CD4-positive, alpha-beta T cell treated with Interferon gamma for 1 hour (primary cell): ENCODE data around the gene ENTHD1.
"Not testable (repeated sequence)": the region's sequence is repeated elsewhere in the genome, so short reads cannot be mapped to it uniquely, and the experiment has no call there.

Source experiments
- DNase-seq: peaks from one replicate; pipeline ENCODE4 v3.0.0-alpha.2; 2020

The ENTHD1 gene

DNA sequence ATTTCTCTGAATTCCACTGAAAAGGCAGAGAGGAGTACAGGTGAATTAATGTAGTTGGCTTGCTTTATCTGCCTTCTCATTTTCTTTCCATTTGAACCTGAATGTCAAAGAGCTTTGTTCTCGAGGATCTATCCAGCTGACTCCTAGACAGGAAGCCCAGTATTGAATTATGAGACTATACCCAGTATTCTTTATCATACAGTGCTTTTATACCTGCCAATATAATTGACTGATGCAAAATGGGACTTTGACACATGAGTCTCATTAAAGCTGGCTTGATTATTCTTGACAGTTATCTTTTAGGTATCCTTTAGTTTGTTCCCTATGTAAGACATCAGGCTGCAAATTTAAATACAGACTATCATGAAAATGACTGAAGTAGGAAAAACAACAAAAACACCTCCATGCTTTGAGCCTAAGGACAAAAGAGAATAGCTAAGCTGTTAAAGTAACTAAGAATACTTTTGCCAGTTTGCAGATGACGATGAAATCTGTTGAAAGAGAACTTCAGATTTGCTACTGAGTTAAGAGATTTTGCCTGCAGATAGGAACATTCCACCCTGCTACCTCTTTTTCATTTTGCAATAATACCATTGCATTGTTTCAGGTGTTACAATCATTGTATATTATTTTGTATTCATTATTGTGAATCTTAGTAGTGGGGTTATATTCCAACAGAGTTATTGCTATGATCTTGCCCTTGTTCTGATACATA, 117.1 kb downstream of the ENTHD1 start:
- DNase-seq = no peak

DNA sequence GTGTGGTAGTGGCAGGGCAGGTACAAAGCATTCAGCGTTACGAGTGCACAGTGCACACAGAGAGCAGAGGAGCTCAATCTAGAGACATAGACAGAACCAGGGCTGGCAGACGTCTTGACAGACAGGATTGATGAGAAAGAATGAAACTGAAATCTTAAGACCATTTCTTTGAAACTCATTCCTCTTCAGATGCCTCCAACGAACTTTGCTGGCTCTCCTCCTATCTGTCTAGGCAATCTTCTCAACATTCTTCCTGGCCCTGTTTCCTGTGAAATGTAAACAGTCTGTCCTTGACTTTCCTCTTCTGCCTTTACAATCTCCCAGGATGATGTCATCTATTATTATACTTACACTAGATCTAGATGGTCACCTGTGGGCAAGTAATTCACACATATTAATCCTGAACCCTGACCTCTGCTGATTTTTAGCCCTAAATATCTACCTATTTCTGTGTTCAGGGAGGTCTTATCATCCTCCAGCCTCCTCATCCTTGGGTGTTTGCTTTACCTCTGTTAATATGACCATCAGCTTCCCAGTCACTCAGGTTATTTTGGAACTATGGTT, 119.5 kb downstream of the ENTHD1 start:
- no peak for DNase-seq

DNA sequence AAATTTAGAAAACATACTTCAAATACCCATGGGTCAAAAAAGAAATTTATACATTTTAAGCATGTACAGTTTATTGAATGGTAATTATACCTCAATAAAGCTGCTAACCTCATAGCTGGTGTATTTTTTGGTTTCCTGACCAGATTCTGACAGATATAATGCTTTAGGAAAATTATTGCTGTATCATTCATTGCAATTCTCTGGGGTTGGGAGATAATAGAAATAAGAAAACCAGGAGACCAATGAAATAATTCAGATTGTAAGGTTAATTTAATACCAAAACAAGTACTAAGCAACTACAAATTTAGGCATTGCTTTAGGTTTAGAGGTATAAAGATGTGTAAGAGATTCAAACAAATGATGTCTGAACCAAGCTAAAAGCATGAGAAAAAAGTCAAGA, 120.1 kb downstream of the ENTHD1 start:
- DNase-seq = no peak

DNA sequence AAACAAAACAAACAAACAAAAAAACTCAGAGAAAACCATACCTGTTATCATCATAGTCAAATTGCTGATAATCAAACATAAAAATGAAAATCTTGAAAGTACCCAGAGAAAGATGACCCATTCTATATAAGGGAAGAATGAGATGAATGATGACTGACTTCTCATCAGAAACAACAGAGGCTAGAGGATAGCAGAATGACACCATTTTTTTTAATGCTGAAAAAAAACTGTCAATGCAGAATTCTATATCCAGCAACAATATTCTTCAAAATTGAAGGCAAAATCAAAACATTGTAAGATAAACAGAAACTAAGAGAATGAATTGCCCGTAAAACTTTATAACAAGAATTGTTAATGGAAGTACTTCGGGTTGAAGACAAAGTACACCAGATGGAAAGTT, 122.1 kb downstream of the ENTHD1 start:
- DNase-seq = no peak

DNA sequence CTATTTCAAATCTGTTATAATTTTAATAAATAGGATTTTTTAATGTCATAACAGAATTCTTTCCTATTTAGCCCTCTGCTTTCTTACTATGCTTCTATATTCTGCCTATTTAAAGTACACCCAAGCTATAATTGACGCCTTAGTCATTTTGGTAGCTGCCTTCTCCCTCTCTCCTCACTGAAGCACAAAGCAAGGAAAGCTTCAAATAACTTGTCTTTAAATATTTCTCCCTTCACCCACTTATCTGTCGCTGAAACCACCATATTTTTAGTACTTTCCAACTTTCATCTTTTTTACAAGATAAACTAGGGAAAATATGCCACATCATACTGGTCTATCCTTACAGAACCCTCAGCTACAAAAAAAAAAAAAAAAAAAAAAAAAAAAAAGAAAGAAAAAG, 127.9 kb downstream of the ENTHD1 start:
- no peak for DNase-seq

DNA sequence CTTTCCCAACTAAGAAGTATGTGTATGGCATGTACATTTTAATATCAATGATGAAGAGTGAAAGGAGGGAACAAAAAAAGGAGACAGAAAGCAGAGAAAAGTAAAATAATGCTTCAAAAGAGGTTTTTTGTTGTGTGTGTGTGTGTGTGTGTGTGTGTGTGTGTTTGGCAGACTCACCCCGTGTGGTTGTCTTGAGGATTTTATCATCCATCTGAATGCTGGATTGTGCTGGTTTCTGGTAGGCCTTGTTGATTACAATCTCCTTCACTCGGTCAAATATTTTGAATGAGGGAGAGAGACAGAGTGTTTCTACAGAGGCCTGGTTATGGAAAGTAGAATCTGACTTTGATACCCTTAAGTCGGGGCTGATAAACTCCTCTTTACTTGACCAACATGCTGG, 128.5 kb downstream of the ENTHD1 start:
- no peak for DNase-seq

DNA sequence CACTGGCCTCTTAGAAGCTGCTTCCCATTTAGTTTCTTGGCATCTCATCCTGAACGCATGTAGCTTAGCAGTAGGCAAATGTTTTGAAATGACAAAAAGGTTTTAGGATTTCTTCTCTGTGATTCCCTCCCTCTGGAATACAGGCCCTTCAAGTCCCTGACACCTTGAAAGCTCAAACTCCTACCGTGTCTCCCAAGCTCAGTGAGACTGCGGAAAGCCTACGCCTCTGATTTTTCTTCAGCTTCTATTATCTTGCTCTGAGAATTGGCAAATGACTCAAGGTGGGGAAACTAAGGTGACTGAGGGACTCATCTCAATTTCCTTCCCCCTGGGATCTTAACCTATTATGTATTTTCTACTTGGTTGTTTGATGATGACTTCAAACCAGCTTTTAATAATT, 130.3 kb downstream of the ENTHD1 start:
- no peak for DNase-seq

DNA sequence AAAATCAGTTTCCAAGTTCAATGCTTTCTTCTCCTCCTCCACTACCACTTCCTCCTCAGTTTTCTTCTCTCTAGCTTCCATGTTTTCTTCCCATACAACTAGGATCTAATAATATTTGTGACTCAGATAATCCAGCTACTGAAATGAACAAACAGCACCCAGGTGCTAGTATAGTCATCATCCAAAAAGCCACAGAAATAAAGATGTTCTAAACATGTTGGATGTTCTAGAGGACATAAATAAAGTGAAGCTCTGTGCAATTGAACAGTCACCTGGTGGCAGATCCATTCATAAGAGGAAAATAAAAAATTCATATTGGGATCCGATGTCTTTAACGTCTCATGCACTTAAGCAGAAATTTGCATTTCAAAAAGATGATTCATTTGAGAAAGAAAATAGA, 142.8 kb downstream of the ENTHD1 start:
- no peak for DNase-seq

DNA sequence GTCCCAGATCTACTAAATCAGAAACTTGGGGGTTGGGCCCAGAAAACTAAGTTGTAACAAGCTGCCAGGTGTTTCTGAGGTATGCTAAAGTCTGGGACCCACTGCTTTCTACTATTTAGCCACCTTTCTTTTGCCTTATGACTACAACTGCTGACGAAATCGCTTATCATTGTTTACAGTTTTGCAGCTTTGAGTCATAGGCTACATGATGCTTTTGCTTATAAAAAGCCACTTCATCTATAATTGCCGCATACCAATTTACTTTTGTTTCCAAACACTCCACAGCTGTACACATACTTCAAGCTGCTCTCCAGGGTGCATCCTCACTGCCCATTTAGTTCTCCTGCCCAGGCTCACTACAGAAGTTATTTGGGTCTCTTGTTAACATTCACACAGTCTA, 144.7 kb downstream of the ENTHD1 start:
- DNase-seq = no peak

DNA sequence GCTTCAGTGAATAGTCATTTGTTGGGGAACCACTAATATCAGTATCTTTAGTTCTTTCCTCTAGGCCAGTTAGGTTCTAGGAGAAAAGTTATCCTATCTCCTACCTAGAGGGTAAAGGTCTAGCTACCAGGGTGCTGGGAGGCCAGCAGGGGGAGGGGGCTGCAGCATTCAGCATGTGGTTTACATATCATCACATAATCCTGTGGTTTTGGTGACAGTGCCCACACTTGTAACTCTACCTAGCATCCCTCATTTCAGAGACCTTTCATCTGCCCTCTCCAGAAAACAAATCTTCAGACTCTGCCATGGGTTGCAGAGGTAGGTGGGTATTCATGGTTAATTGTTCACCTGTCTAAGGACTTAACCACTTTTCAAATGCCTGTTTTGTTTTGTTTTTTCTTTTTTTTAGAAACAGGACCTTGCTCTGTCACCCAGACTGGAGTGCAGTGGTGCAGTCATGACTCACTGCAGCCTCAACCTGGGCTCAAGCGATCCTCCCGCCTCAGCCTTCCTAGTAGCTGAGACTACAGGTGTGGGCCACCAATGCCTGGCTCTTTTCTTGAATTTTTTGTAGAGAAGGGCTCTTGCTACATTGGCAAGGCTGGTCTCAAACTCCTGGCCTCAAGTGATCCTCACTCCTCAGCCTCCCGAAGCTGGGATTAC, 146.8 kb downstream of the ENTHD1 start:
- DNase-seq = no peak

DNA sequence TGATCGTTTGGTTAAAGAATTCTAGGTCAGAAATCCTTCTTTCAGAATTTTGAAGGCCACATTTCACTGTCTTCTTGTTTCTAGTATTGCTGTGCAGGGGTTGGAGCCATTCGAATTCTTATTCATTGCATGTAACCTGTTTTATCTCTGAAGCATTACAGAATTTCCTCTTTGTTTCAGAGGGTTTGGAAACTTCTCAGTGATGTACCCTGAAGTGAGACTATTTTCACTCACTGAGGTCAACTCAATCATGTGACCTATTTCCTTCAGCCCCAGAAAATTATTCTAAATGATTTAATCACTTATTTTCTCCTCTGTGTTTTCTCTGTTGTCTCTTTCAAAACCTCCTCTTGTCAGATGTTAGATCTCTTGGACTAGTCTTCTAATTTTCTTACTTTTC, 147.8 kb downstream of the ENTHD1 start:
- no peak for DNase-seq

DNA sequence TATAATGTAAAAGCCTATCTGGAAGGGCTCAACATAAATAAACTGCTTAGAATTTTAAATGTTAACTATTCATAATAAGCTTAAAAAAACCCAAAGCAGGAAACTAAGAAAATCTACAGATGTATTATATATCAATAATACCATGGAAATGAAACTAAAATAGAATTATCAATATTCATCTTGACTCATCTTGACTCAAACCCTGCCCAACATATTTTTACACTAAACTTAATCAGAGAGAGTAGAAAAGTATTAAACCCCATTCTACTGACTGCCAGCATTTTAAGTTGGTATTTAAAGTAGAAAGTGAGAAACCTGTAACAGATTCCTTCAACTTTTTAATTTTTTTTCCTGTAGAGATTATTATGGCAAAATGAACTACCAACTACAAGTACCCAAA, 149.2 kb downstream of the ENTHD1 start:
- DNase-seq = no peak

DNA sequence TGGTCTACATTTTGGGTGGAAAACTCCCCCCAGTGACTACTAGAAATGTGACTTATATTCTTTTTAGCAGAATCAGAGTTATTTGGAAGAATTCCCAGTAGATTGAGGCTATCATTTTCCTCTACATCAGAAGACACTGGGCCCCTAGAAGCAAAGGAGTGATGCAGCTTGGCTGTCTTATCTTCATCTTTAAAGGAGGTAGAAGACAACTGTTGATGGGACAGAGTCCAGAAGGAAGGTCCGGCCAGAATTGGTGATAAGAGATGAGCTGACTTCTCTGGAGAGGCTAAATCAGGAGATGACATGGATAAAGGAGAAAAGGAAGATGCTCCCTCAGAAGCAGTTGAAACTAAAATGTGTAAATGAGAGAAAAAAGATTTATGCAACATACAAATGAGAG, 149.6 kb downstream of the ENTHD1 start:
- DNase-seq = no peak

DNA sequence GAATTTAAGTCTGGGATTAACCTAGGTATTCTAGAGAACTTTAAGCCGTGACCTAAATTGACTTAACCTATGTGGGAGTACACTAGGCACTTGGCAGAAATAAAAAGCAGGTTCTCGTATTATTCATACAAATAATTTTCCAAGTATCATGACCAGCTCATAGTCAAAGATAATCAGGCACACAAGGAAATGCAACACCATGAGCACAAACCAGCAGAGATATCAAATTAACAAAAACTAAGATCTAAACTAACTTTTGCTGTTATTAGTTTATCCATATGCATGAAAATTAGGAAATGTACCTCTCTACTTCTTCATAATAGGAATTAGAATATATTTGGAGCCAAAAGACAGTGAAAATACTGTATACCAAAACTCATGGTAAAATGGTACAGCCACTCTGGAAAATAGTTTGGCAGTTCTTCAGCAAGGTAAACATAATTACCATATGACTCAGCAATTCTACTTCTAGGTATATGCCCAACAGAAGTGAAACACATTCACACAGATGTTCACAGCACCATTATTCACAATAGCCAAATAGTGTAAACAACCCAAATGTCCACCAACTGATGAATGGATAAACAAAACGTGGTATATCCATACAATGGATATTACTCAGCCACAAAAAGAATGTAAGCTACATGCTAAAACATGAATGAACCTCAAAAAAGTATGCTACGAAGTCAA, 154.1 kb downstream of the ENTHD1 start:
- DNase-seq = no peak

DNA sequence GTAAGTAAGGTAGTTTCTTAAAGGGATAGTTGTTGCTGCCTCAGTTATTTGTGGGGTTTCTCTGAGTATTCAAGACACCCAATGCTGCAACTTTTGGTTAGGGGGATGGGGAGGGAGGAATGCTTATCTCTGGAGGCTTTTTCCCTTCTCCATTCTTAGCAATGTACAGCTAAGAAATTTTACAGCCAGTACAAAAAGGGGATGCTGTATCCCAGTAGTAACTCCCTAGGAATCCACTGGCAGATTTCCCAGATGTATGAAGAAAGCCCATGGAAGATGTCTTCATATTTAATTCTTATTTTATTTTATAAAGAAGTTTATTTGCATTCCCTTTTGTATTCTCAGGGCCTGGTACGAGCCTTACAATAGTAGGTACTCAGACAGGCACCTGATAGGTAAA, 154.8 kb downstream of the ENTHD1 start:
- no peak for DNase-seq

DNA sequence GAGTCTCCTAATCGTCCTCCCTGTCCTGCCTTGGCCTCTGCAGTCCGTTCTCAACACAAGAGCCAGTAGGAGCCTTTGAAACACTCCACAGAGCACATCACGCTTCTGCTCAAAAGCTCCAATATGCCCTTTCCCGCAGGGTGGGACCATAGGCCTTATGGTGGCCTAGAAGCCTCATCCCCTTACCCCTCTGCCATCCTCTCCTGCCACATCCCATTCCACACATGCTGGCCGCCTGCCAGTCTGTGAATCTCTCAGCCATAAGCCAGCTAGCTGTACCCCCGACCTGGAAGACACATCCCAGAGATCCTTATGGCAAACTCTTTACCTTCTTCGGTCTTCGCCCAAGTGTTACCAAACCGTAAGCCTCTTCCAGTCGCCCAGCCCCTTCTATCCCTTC, 157.8 kb downstream of the ENTHD1 start:
- no peak for DNase-seq

DNA sequence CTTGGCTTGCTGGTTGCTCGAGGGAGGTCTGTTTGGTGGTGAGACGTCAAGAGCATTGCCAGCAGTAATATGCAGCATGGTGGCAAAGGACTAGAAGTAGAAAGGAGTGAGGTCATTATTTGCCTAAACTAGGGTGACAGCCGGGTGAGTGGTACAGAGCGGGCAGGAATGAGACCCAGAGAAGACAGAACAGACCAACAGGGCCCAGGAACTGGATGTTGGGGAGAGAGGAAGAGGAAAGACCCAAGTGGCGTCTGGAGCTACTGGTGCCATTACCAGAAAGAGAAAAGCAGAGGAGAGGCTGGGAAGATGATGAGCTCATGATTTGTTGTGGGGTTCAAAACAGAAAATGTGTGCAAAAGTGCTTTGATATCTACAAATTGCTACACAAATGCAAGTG, 158.7 kb downstream of the ENTHD1 start:
- no peak for DNase-seq

DNA sequence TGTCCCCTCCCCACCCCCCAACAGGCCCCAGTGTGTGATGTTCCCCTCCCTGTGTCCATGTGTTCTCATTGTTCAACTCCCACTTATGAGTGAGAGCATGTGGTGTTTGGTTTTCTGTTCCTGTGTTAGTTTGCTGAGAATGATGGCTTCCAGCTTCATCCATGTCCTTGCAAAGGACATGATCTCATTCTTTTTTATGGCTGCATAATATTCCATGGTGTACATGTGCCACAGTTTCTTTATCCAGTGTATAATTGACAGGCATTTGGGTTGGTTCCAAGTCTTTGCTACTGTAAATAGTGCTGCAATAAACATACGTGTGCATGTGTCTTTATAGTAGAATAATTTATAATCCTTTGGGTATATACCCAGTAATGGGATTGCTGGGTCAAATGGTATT, 159.5 kb downstream of the ENTHD1 start:
- DNase-seq = not testable (repeated sequence)

DNA sequence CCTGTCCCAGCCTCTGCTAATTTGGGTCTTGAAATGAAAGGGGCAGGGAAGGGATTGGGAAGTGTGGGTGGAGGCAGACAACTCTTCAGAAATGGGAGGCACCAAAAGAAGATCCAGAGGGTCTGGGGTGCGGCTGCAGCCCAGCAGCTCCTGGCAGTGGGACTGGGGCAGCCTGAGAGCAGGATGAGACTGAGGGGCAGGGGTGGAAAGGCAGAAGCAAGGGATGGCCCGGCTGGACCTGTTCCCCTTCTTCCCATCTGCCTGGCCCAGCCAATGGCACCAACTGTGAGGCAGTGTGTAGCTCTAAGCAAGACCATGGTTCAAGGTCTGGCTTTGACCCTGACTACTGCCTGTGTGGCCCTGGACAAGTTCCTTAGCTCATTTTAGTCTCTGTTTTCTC, 160.4 kb downstream of the ENTHD1 start:
- DNase-seq = no peak

DNA sequence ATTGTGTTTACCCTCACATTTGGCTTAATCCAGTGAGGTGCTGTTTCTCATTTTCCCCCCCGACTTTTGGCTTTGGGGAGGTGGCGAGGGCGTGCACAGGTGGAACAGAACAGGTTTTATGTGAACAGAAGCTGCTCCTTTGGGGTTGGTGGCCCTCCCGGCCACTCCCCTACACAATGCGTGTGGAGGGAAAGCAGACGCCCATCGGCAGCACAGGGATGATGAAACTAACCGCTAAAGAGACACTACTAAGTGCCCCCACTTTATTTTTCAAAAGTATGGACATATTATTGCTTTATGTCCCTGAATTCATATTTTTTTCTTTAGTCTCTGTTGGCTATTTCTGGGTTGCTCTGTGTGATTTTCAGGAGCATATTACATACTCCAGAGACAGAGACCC, 160.9 kb downstream of the ENTHD1 start:
- DNase-seq = no peak

DNA sequence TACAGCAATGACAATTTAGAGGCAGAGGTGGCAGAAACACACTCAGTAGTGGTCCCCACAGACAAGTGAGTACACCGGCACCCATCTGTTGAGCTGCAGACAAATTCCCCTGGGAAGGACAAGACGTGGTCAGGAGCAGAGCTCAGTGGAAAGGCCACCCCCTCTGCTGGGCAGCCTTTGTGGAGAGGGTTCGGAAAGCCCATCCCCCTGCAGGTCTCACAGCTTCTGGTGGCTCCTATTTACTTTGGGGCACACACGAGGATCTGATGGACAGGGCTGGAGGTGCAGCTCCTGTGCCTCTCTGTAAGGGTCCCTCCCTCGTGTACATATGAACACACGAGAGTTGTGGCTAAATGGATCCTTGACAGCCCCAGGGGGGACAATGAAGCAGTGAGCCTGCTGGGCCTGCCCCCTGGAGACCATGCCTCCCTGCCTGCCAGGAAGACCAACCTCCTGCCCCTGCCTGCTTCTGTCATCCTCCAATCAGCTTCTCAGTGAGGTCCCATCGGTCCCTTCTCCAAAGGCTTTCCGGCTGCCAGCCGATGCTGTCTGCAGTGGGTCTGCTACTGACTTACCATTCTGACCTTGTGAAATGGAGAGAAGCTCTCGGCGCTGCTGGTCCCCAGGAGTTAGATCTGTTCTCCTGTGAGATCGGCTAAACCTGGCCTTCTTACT, 161.5 kb downstream of the ENTHD1 start:
- no peak for DNase-seq

DNA sequence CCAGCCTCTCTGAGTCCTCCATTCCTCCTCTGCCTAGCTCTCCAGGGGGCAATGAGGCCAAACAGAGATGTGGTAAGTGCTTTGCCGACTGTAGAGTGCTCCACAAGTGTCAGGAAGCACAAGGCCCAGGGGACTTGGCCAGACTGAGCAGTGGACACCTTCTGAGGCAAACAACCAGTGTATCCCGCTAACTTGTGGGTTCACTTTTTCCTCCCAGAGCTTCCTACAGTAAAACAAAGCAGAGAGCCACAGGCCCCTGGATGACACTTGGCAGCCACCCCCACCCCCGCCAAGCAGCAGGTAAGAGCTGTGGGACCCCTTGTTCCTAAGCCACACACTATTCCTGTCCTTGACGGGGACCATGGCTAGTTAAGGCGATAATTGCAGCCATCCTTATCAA, 162.1 kb downstream of the ENTHD1 start:
- no peak for DNase-seq

DNA sequence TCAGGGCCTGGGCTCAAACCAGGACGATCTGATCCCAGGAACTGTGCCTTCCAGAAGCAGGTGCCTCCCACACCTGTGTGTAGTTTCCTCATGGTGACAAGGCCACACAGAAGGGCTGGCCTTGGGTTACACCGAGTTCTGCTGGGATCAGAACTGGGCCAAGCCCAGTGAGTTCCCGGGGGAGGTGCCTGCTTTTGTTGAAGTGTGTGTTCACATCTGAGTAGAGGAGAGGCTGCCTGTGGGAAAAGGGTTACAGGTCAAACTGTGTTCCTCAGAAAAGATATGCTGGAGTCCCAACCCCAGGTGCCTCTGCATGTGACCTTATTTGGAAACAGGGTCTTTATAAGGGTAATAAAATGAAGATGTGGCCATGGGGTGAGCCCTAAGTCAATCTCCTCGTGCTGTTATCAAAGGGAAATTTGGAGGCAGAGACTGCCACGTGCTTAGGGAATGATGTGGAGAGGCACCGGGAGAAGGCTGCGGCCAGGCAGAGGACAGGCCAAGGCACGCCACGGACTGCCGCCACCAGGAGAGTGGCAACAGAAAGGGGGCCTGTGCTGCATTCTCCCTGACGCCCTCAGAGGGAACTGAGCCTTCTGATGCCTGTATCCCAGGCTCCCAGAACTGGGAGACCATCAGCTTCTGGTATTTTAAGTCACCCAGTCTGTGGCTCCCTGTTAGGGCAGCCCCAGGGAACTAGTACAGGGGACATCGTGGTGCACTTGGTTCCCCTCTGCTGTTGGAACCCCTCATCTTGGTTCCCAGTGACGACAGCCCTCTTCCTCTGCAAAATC, 164.2 kb downstream of the ENTHD1 start:
- DNase-seq = no peak
